HG02759 (cell line): ENCODE results near the gene GZF1.

ENCODE experiments used
- ATAC-seq: cut with Tn5 transposase; IDR thresholded peaks from one replicate; pipeline ENCODE4 v1.9.1; 2021; ENCODE audit warnings: mild to moderate bottlenecking, moderate library complexity; ENCODE audit not compliant: unreplicated experiment

The GZF1 gene

GRCh38 chr20:23404196-23404595 is 42.2 kb downstream of the GZF1 start:
- ATAC-seq, result no peak

GRCh38 chr20:23406880-23407279 is 44.9 kb downstream of the GZF1 start:
- ATAC-seq, result no peak

GRCh38 chr20:23407781-23408464 is 45.9 kb downstream of the GZF1 start:
- peak; percentile 81 for ATAC-seq

GRCh38 chr20:23408957-23409356 is 47.0 kb downstream of the GZF1 start:
- ATAC-seq, result no peak

GRCh38 chr20:23409800-23410199 is 47.8 kb downstream of the GZF1 start:
- no peak for ATAC-seq

GRCh38 chr20:23410916-23411695 is 49.1 kb downstream of the GZF1 start:
- no peak for ATAC-seq

- no peak for ATAC-seq
These were observed 50.0 kb downstream of the GZF1 start for GRCh38 chr20:23412026-23412425.

GRCh38 chr20:23413862-23414422 is 52.0 kb downstream of the GZF1 start:
- no peak for ATAC-seq

- ATAC-seq, result no peak
These were observed 52.7 kb downstream of the GZF1 start for GRCh38 chr20:23414526-23415188.

- ATAC-seq, result no peak
These were observed 53.6 kb downstream of the GZF1 start for GRCh38 chr20:23415555-23415954.

- ATAC-seq, result no peak
These were observed 54.1 kb downstream of the GZF1 start for GRCh38 chr20:23415959-23416583.

GRCh38 chr20:23417861-23418260 is 55.9 kb downstream of the GZF1 start:
- no peak for ATAC-seq

GRCh38 chr20:23419657-23419994 is 57.6 kb downstream of the GZF1 start:
- ATAC-seq, result no peak

- peak; percentile 28 for ATAC-seq
These were observed 58.3 kb downstream of the GZF1 start for GRCh38 chr20:23419995-23420901.

GRCh38 chr20:23420943-23421931 is 59.3 kb downstream of the GZF1 start, which contains the start of gene NAPB:
TSS of gene NAPB (minus strand) at chr20:23421488. CDS start at chr20:23421402, 86 bp downstream.
- peak; percentile 97 for ATAC-seq
